Measurements from ENCODE around the gene MRPS21. TPM values are rescaled to one million over a fixed set of nuclear protein-coding genes. Genes with fewer than 3 reads are reported as not detected.

MRPS21 gene
- 82.6 to 99.4 TPM (median 85.5 TPM) in 5 replicates for total RNA-seq (2022; extraction: Qiagen RNA extraction; ENCODE audit: low read depth)

DNA sequence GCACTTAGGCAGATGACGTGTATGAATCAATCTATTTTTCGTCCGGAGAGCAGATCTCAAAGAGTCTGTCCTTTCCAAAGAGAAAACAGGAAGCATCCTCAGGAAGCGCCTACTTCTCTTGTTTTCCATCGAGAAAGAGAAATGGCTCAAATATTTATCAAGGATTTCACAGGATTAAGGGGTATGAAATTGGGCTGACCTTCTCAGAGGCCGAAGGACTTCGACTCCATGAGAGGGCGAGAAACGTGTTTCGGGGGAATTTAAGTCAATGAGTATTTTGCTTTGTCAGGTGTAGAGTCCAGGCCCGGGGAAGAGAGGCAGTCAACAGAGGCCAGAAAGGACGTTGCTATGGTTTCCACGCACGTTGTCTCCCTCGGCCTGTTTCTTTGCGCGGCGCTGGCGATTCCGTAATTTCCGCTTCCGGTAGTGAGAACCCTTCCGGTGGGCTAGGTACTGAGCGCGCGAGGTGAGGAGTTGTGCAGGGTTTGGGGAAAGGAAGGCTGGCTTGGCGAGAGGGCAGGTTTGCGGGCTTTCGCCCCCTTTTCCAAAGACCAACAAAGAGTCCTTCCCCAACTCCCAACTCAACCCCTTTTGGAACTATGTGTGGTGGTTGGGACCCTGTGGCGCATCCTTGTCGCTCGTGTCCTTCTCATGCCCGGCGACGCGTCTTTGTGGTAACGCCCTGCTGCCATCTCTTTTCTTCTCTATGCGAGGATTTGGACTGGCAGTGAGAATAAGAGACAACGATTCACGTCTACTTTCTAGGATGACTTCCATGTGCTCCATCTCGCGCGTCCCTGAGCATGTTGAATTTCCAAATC is at the start of gene MRPS21:
Gene MRPS21 (plus strand): TSS at position 429 of the 821 bp plus-strand sequence. CDS start 506 bp downstream, outside the sequence.

DNA sequence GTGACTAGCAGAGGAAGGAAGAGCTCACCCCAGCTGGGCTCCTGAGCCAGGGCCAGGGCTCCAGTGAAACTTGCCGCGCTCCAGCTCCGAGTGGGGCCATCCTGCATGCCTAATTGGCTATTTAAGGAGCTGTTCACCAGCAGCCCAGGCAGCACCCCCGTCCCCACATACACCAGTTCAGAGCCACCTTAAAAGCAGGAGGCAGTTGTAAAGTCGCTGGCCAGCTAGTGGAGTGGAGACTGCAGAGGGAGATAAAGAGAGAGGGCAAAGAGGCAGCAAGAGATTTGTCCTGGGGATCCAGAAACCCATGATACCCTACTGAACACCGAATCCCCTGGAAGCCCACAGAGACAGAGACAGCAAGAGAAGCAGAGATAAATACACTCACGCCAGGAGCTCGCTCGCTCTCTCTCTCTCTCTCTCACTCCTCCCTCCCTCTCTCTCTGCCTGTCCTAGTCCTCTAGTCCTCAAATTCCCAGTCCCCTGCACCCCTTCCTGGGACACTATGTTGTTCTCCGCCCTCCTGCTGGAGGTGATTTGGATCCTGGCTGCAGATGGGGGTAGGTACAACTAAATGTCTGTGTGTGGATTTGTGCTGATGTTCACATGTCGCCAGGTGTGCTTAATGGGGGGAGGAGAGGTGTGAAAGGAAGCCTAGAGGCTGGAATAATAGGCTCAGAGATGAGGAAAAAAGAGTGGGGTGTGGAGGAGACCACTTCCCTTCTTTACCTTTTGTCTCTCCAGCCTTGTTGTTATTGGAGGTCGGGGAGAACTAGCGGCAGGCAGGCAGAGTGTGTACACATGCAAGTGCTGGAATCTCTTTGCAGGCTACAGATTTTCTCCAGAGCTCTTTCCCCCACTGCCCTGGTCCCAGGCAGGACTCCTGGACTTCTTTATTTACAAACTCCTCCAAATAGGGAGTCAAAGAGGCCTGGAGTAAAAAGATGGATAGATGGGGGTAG is 35.8 kb upstream of the MRPS21 start, which contains the start of gene CA14:
Gene CA14 (plus strand): TSS at position 151 of the 962 bp plus-strand sequence. CDS start 355 bp downstream, at position 506.

DNA sequence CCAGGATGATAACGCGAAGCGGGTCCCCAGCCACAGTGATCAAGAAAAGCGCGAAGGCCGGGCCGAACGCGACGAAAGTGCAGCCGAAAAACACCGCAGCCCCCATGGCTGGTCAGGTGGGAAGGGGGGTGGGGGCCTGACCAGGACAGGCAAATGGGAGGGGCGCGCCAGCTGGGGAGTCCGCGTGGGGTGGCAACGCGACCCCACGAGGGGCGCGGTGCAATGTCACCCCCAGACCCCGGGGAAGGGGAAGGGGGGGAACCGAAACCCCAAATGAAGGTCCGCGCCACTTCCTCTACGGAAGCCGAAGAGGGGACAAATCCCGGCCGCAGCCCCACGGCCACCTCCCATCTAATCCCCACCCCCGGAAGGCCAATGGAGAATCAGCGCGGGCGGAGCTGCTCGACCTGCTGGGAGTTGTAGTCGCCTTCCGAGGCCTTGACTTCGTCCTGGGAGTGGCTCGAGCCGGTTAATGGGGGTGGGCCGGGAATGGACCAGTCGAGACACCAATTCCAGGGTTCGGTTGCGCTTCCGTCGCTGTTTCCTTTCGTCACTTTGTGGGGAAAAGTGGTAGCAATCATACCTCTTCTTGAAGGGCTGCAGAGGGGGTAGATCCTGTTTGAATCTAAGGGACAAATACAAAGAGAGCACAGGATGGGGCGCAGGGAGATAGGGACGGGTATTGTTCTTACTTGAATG is 24.8 kb upstream of the MRPS21 start, which contains the start of gene APH1A:
Gene APH1A (minus strand): TSS at position 312 of the 699 bp plus-strand sequence. CDS start 206 bp downstream, at position 106.

GRCh38 chr1:150281758-150282557 is 11.7 kb upstream of the MRPS21 start, which contains the start of gene CIART:
TSS of gene CIART (plus strand) at chr1:150282554. CDS start at chr1:150283268, 714 bp downstream.

Other genes with a start within 250 kb of the MRPS21 start
- 16.1 to 17.5 TPM (median 16.9 TPM) in 5 replicates for gene VPS45, start 226.1 kb upstream of the MRPS21 start, total RNA-seq (2022; extraction: Qiagen RNA extraction; ENCODE audit: low read depth)
- 6.9 to 9.4 TPM (median 8.3 TPM) in 5 replicates for gene PLEKHO1, start 143.9 kb upstream of the MRPS21 start, total RNA-seq (2022; extraction: Qiagen RNA extraction; ENCODE audit: low read depth)
- 36.2 to 67.0 TPM (median 52.2 TPM) in 5 replicates for gene ANP32E, start 57.7 kb upstream of the MRPS21 start, total RNA-seq (2022; extraction: Qiagen RNA extraction; ENCODE audit: low read depth)
- not detected in 5 replicates for gene CA14, start 36.1 kb upstream of the MRPS21 start, total RNA-seq (2022; extraction: Qiagen RNA extraction; ENCODE audit: low read depth)
- 119 to 140 TPM (median 134 TPM) in 5 replicates for gene APH1A, start 24.8 kb upstream of the MRPS21 start, total RNA-seq (2022; extraction: Qiagen RNA extraction; ENCODE audit: low read depth)
- 0.13 to 0.70 TPM (median 0.40 TPM) in 5 replicates for gene C1orf54, start 21.1 kb upstream of the MRPS21 start, total RNA-seq (2022; extraction: Qiagen RNA extraction; ENCODE audit: low read depth)
- gene CIART, start 11.3 kb upstream of the MRPS21 start, total RNA-seq (2022; extraction: Qiagen RNA extraction; ENCODE audit: low read depth), result 0.22 to 0.69 TPM (median 0.43 TPM) in 5 replicates
- gene PRPF3, start 27.7 kb downstream of the MRPS21 start, total RNA-seq (2022; extraction: Qiagen RNA extraction; ENCODE audit: low read depth), result 48.1 to 62.5 TPM (median 56.4 TPM) in 5 replicates
- gene RPRD2, start 70.3 kb downstream of the MRPS21 start, total RNA-seq (2022; extraction: Qiagen RNA extraction; ENCODE audit: low read depth), result 14.4 to 15.6 TPM (median 15.1 TPM) in 5 replicates
- 19.8 to 22.5 TPM (median 20.6 TPM) in 5 replicates for gene TARS2, start 193.6 kb downstream of the MRPS21 start, total RNA-seq (2022; extraction: Qiagen RNA extraction; ENCODE audit: low read depth)
- 1.5 to 2.4 TPM (median 1.8 TPM) in 5 replicates for gene ECM1, start 214.2 kb downstream of the MRPS21 start, total RNA-seq (2022; extraction: Qiagen RNA extraction; ENCODE audit: low read depth)
- gene FALEC, start 221.9 kb downstream of the MRPS21 start, total RNA-seq (2022; extraction: Qiagen RNA extraction; ENCODE audit: low read depth), result 0.29 to 0.46 TPM in 2 of 5 replicates, not detected in the others

Data from A549 treated with RU486 at 1 μM for 4 hours (cell line).